ENCODE results near the gene TLE1. TPM values are rescaled to one million over a fixed set of nuclear protein-coding genes. Genes with fewer than 3 reads are reported as not detected.

Gene TLE1
- total and polyA plus RNA-seq, 9 of the 15 experiments (the other 6 are each of a cell fraction or from before 2014, with no cell fraction given), result 0.11 TPM; not detected in 8

DNA sequence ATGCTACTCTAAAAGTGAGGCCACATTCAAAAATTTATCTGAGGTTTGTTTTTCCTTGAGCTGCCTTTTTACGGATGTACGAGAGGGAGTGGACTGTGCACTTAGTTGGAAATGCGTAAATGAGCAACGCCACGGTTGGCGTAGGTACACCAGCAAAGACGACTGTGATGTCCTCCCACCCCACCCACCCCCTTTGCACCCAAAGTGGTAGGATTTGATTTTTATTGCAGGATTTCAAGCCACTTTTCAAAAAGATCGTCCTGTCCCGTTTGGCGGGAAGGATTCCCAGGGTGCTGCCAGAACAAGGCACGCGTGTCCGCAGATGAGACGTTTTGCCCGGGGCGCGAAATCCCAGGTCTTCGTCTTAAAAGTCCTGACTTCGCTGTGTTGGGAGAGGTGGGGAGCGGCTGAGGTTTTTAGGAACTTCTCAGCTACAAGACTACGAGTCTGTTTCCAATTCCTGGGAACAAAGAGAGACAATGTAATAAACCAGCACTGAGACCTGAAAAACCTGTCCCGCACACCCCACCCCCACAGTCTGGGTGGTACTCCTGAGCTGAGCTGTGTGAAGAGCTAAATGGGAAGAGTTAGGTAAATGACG, 1.0 kb upstream of the TLE1 start:
- no peak overlapping the region for H3K4me3 ChIP-seq
- no peak for FAIRE-seq
- no peak overlapping the region for H3K9ac ChIP-seq (ENCODE audit: insufficient read depth in 1 of 2, low read depth in 2 of 2, low read length in 2 of 2)
- ChIA-PET POLR2A (no interaction called here), CTCF (ENCODE audit: low intra/inter-chr PET ratio) (no interaction called here)
- no peaks in the 10 kb centered on the region for H4K20me1 ChIP-seq (replicated peaks; ENCODE audit: control insufficient read depth, insufficient read depth, low read length)
- no peaks in the 10 kb centered on the region for H3K36me3 ChIP-seq (ENCODE audit: control insufficient read depth, insufficient read depth, low read length)
- no peak overlapping the region for H3K27ac ChIP-seq (ENCODE audit: extremely low read depth, low read depth, low read length)
- no peaks in the 10 kb centered on the region for H3K9me1 ChIP-seq (ENCODE audit: control insufficient read depth, insufficient read depth, low read length)
- in situ Hi-C loops (cut with MboI) (no loop called here), intact Hi-C loops (cut with micrococcal nuclease) (no loop called here)
- DNase-seq (ENCODE audit: extremely low read depth in 1 of 4, low spot score in 3 of 4), result no peak
- no peaks in the 10 kb centered on the region for H3K9me3 ChIP-seq (replicated peaks; ENCODE audit: control insufficient read depth, insufficient read depth, low read depth, low read length)
- H3K4me1 ChIP-seq (replicated peaks in 1 of 2; ENCODE audit: control insufficient read depth in 2 of 2, insufficient read depth in 2 of 2, low read length in 2 of 2), result no peaks in the 10 kb centered on the region
- H3K27me3 ChIP-seq (ENCODE audit: control insufficient read depth in 2 of 2, insufficient read depth in 2 of 2, low read length in 2 of 2), result no peaks in the 10 kb centered on the region
- WGBS (ENCODE audit: insufficient coverage, low coverage, missing lambda C conversion rate), result 17% methylated on average over 14 of the region's 23 CpGs
- H3K4me2 ChIP-seq (ENCODE audit: insufficient read depth, low read length), result no peak overlapping the region
- no TSS peak for BruUV-seq (replicated peaks)
- no peaks in the 10 kb centered on the region for H3K79me2 ChIP-seq (ENCODE audit: control insufficient read depth, insufficient read depth, low read length)
- no peak for ATAC-seq
- no peak overlapping the region for H2AFZ ChIP-seq (ENCODE audit: low read depth, low read length)
- TF ChIP-seq DMBX1 (CRISPR knock-in tag; IDR thresholded peaks at IDR 0.05; ENCODE audit: borderline replicate concordance) (no peak), ZNF592 (IDR thresholded peaks at IDR 0.05) (no peak), COPS2 (conservative IDR thresholded peaks at IDR 0.05) (no peak), HMGN3 (IDR thresholded peaks at IDR 0.05; ENCODE audit: borderline replicate concordance, extremely low read depth, insufficient read length, low read depth, low read length) (no peak), ZNF280A (IDR thresholded peaks at IDR 0.05; ENCODE audit: low read depth, partially characterized antibody) (no peak), AFF1 (IDR thresholded peaks at IDR 0.05; ENCODE audit: low read depth in 1 of 2, partially characterized antibody in 2 of 2) (no peak), FOXK1 (CRISPR knock-in tag; IDR thresholded peaks at IDR 0.05; ENCODE audit: borderline replicate concordance) (no peak), RCOR1 (IDR thresholded peaks at IDR 0.05; ENCODE audit: borderline replicate concordance in 1 of 2, low read depth in 2 of 2, low read length in 2 of 2) (no peak), SMAD2 (IDR thresholded peaks at IDR 0.05; ENCODE audit: low read depth, low read length) (no peak)
- TF ChIP-seq, protein P1, sequence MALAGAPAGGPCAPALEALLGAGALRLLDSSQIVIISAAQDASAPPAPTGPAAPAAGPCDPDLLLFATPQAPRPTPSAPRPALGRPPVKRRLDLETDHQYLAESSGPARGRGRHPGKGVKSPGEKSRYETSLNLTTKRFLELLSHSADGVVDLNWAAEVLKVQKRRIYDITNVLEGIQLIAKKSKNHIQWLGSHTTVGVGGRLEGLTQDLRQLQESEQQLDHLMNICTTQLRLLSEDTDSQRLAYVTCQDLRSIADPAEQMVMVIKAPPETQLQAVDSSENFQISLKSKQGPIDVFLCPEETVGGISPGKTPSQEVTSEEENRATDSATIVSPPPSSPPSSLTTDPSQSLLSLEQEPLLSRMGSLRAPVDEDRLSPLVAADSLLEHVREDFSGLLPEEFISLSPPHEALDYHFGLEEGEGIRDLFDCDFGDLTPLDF (CRISPR knock-in tag; IDR thresholded peaks at IDR 0.05), result no peak
